Activated naive CD8-positive, alpha-beta T cell treated with anti-CD3 and anti-CD28 coated beads, Interleukin-2, amount 50 U/mL, for 24 hours (primary cell): ENCODE measurements around the gene MBD4.
"Not testable (repeated sequence)": the region's sequence is repeated elsewhere in the genome, so short reads cannot be mapped to it uniquely, and the experiment has no call there.

Experiments
- ATAC-seq: fragments of 150-1000 bp; cut with Tn5 transposase; one replicate; pipeline ENCODE4 v1.10.0; 2021
- DNase-seq: peaks from one replicate; pipeline ENCODE4 v3.0.0; 2021
- H3K27ac Mint-ChIP-seq: one replicate; pipeline ENCODE4 v1.8.0; 2021; ENCODE audit warnings: mild to moderate bottlenecking, mixed read lengths
- H3K27me3 Mint-ChIP-seq: one replicate; pipeline ENCODE4 v1.8.0; 2021; ENCODE audit warnings: mixed read lengths
- H3K36me3 Mint-ChIP-seq: one replicate; pipeline ENCODE4 v1.8.0; 2021; ENCODE audit warnings: low read depth, mixed read lengths
- H3K4me1 Mint-ChIP-seq: one replicate; pipeline ENCODE4 v1.8.0; 2021; ENCODE audit warnings: mixed read lengths
- H3K4me3 Mint-ChIP-seq: one replicate; pipeline ENCODE4 v1.8.0; 2021; ENCODE audit warnings: mild to moderate bottlenecking, moderate library complexity, mixed read lengths
- H3K9me3 Mint-ChIP-seq: one replicate; pipeline ENCODE4 v1.8.0; 2021; ENCODE audit warnings: mixed read lengths

Gene MBD4

GRCh38 chr3:129398803-129399144 is 41.0 kb downstream of the MBD4 start:
- peaks cover 37% of the 10 kb centered on the region for H3K4me1 Mint-ChIP-seq
- peak overlapping the region; percentile 99 for H3K27ac Mint-ChIP-seq
- H3K9me3 Mint-ChIP-seq, result no peaks in the 10 kb centered on the region
- H3K4me3 Mint-ChIP-seq, result peak overlapping the region; percentile 98
- DNase-seq (peak; percentile 9), ATAC-seq (no peak)
- H3K36me3 Mint-ChIP-seq, result peaks cover 25% of the 10 kb centered on the region
- H3K27me3 Mint-ChIP-seq, result no peaks in the 10 kb centered on the region

- not testable (repeated sequence) for H3K4me3 Mint-ChIP-seq, H3K9me3 Mint-ChIP-seq, ATAC-seq, H3K27me3 Mint-ChIP-seq, DNase-seq, H3K27ac Mint-ChIP-seq
- Mint-ChIP-seq H3K4me1 (peaks cover 27% of the 10 kb centered on the region), H3K36me3 (peaks cover 35% of the 10 kb centered on the region)
Measured at GRCh38 chr3:129393760-129394564, 45.8 kb downstream of the MBD4 start.

- Mint-ChIP-seq H3K9me3 (no peaks in the 10 kb centered on the region), H3K36me3 (peaks cover 34% of the 10 kb centered on the region), H3K27ac (no peak overlapping the region), H3K4me3 (no peak overlapping the region), H3K4me1 (peaks cover 23% of the 10 kb centered on the region), H3K27me3 (no peaks in the 10 kb centered on the region)
- ATAC-seq, result no peak
- DNase-seq, result no peak
Measured at GRCh38 chr3:129393271-129393670, 46.5 kb downstream of the MBD4 start.

- not testable (repeated sequence) for DNase-seq, ATAC-seq, H3K27me3 Mint-ChIP-seq, H3K27ac Mint-ChIP-seq, H3K4me3 Mint-ChIP-seq, H3K9me3 Mint-ChIP-seq
- Mint-ChIP-seq H3K4me1 (peaks cover 14% of the 10 kb centered on the region), H3K36me3 (peaks cover 40% of the 10 kb centered on the region)
Measured at GRCh38 chr3:129392106-129392887, 47.5 kb downstream of the MBD4 start.

GRCh38 chr3:129391583-129391982 is 48.2 kb downstream of the MBD4 start:
- H3K9me3 Mint-ChIP-seq, ATAC-seq, H3K4me1 Mint-ChIP-seq, H3K27ac Mint-ChIP-seq, H3K4me3 Mint-ChIP-seq, DNase-seq, H3K27me3 Mint-ChIP-seq: not testable (repeated sequence)
- peaks cover 41% of the 10 kb centered on the region for H3K36me3 Mint-ChIP-seq

- Mint-ChIP-seq H3K4me3 (no peak overlapping the region), H3K27ac (no peak overlapping the region), H3K36me3 (peaks cover 36% of the 10 kb centered on the region), H3K27me3 (no peaks in the 10 kb centered on the region), H3K9me3 (no peaks in the 10 kb centered on the region), H3K4me1 (no peaks in the 10 kb centered on the region)
- no peak for ATAC-seq
- no peak for DNase-seq
Measured at GRCh38 chr3:129389572-129389937, 50.2 kb downstream of the MBD4 start.

GRCh38 chr3:129388791-129389571 is 50.8 kb downstream of the MBD4 start:
- not testable (repeated sequence) for H3K9me3 Mint-ChIP-seq, ATAC-seq, H3K4me1 Mint-ChIP-seq, H3K4me3 Mint-ChIP-seq, H3K27me3 Mint-ChIP-seq, DNase-seq, H3K27ac Mint-ChIP-seq
- peaks cover 33% of the 10 kb centered on the region for H3K36me3 Mint-ChIP-seq

GRCh38 chr3:129387487-129387886 is 52.3 kb downstream of the MBD4 start:
- no peaks in the 10 kb centered on the region for H3K4me1 Mint-ChIP-seq
- peaks cover 32% of the 10 kb centered on the region for H3K36me3 Mint-ChIP-seq
- H3K4me3 Mint-ChIP-seq, result no peak overlapping the region
- ATAC-seq (no peak), DNase-seq (no peak)
- H3K27me3 Mint-ChIP-seq, result no peaks in the 10 kb centered on the region
- no peaks in the 10 kb centered on the region for H3K9me3 Mint-ChIP-seq
- H3K27ac Mint-ChIP-seq, result no peak overlapping the region

GRCh38 chr3:129386984-129387383 is 52.8 kb downstream of the MBD4 start:
- H3K4me1 Mint-ChIP-seq, result no peaks in the 10 kb centered on the region
- no peak overlapping the region for H3K4me3 Mint-ChIP-seq
- no peak for ATAC-seq
- H3K27me3 Mint-ChIP-seq, result no peaks in the 10 kb centered on the region
- no peak overlapping the region for H3K27ac Mint-ChIP-seq
- DNase-seq, result no peak
- H3K9me3 Mint-ChIP-seq, result no peaks in the 10 kb centered on the region
- H3K36me3 Mint-ChIP-seq, result peaks cover 29% of the 10 kb centered on the region

GRCh38 chr3:129385507-129385906 is 54.2 kb downstream of the MBD4 start:
- DNase-seq, H3K27me3 Mint-ChIP-seq, H3K4me1 Mint-ChIP-seq, H3K4me3 Mint-ChIP-seq, H3K9me3 Mint-ChIP-seq, H3K27ac Mint-ChIP-seq, ATAC-seq: not testable (repeated sequence)
- H3K36me3 Mint-ChIP-seq, result peaks cover 20% of the 10 kb centered on the region

GRCh38 chr3:129384594-129385323 is 55.0 kb downstream of the MBD4 start:
- peaks cover 19% of the 10 kb centered on the region for H3K36me3 Mint-ChIP-seq
- no peak overlapping the region for H3K27ac Mint-ChIP-seq
- no peaks in the 10 kb centered on the region for H3K27me3 Mint-ChIP-seq

GRCh38 chr3:129384103-129384502 is 55.6 kb downstream of the MBD4 start:
- peaks cover 19% of the 10 kb centered on the region for H3K36me3 Mint-ChIP-seq
- H3K27ac Mint-ChIP-seq, H3K9me3 Mint-ChIP-seq, ATAC-seq, DNase-seq, H3K27me3 Mint-ChIP-seq, H3K4me1 Mint-ChIP-seq, H3K4me3 Mint-ChIP-seq: not testable (repeated sequence)

More at GRCh38 chr3:129384594-129385323, 55.0 kb downstream of the MBD4 start:
- Mint-ChIP-seq H3K9me3 (no peaks in the 10 kb centered on the region), H3K4me1 (no peaks in the 10 kb centered on the region), H3K4me3 (no peak overlapping the region)
- no peak for DNase-seq
- no peak for ATAC-seq

GRCh38 chr3:129383292-129383860 is 56.4 kb downstream of the MBD4 start:
- DNase-seq, result peak; percentile 51
- Mint-ChIP-seq H3K9me3 (no peaks in the 10 kb centered on the region), H3K4me1 (no peaks in the 10 kb centered on the region), H3K4me3 (no peak overlapping the region), H3K27ac (no peak overlapping the region), H3K36me3 (peaks cover 17% of the 10 kb centered on the region), H3K27me3 (no peaks in the 10 kb centered on the region)
- ATAC-seq, result peak; percentile 97

GRCh38 chr3:129382366-129382765 is 57.4 kb downstream of the MBD4 start:
- Mint-ChIP-seq H3K4me1 (no peaks in the 10 kb centered on the region), H3K9me3 (no peaks in the 10 kb centered on the region), H3K27ac (no peak overlapping the region), H3K36me3 (peaks cover 8% of the 10 kb centered on the region), H3K4me3 (no peak overlapping the region), H3K27me3 (no peaks in the 10 kb centered on the region)
- ATAC-seq, result no peak
- DNase-seq, result no peak
